HG03521 (cell line): Measurements from ENCODE around the gene OR1L1.

Experiments
- ATAC-seq: cut with Tn5 transposase; IDR thresholded peaks from one replicate; pipeline ENCODE4 v1.9.1; 2021; ENCODE audit warnings: mild to moderate bottlenecking, moderate library complexity; ENCODE audit not compliant: unreplicated experiment

OR1L1 gene

DNA sequence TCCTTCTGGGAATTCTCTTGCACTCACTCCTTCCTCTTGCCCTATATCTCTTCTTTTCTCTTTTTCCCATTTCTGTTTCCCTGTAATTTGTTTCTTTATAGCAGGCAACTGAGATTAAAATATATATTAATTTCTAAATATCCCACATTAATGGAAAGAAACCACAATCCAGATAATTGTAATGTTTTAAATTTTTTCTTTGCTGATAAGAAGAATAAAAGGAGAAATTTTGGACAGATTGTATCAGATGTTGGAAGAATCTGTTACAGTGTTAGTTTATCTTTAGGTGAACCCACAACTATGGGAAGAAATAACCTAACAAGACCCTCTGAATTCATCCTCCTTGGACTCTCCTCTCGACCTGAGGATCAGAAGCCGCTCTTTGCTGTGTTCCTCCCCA is at the start of gene OR1L1:
Gene OR1L1, plus strand, starts transcription at position 301 of the 400 bp plus-strand sequence. Its CDS starts 0 bp downstream, at position 301.
- ATAC-seq: no peak

DNA sequence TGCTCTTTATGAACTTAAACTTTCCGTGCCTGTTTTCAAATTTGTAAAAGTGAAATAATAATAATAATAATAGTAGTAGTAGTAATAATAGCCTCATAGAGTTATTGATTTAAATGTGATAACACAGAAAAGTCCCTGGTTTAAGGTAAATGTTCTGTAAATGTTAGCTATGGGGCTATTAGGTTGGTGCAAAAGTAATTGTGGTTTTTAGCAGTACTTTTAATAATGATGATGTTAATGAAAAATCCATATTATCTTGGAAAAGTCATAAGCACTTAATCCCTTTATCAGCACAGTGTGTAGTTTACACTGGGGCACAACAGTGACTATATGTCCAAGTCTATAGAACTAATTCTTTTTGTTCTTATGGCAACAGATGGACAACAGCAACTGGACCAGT is 47.2 kb upstream of the OR1L1 start, which contains the start of gene OR1Q1:
Gene OR1Q1, plus strand, starts transcription at position 377 of the 400 bp plus-strand sequence. Its CDS starts 0 bp downstream, at position 377.
- no peak for ATAC-seq

- no peak for ATAC-seq
Measured at GRCh38 chr9:122619996-122620395, 41.5 kb upstream of the OR1L1 start.

DNA sequence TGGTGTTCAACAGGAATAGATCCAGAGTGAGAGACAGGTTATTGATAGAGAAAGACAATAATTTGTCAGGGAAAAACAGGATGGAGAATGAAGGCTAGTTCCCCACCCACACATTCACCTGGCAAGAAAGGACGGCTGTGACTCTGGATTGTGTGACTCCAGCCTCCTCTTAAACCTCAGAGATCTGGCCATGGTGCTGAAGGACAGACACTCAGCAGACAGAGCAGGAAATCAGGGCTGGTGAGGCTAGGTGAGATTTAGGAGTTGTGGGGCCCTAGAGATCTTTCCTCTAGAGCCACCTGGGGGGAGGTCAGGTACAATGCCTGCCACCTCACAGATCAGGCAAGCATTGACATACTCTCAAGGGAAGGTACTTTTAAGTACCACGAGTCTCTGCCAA is 19.3 kb upstream of the OR1L1 start:
- ATAC-seq: no peak

DNA sequence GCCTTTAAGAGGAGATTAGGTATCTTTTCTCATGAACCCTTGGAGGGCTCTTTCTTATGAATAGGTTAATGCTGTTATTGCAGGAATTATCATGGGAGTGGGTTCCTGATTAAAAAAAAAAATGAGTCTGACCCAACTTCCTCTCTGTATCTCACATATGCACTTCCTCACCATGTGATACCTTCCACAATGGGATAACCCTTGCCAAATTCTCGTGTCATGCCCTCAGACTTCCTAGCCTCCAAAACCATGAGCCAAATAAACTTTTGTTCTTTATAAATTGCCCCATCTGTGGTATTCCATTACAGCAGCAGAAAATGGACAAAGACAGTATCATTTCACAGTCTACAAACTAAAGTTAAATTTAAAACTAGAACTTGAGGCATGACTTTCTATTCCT is 5.1 kb upstream of the OR1L1 start:
- no peak for ATAC-seq

- ATAC-seq: no peak
Measured at GRCh38 chr9:122657527-122657926, 4.0 kb upstream of the OR1L1 start, which contains the start of gene OR1B1. TSS of gene OR1B1 (minus strand) at chr9:122657627.

- ATAC-seq: no peak
Measured at GRCh38 chr9:122672481-122672880, 11.0 kb downstream of the OR1L1 start.

GRCh38 chr9:122684851-122685250 is 23.3 kb downstream of the OR1L1 start:
- no peak for ATAC-seq

DNA sequence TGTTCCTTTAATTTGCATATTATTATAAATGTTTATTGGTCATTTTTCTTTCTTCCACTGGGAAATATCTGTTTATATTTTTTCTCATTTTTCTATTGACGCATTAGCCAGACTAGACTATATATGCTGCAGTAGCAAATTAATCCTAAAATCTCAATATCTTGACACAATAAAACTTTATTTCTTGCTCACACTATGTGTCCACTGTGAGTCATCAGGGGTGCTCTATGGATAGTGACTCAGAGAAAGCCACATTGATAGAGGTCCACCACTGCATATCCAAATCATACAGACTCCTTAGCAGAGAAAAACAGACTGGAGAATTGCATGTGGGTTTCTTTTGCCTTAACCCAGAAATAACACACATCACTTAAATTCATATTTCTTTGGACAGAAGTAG is 34.2 kb downstream of the OR1L1 start:
- no peak for ATAC-seq
